Activated CD4-positive, alpha-beta T cell treated with anti-CD3 and anti-CD28 coated beads, Interleukin-2, amount 50 U/mL, for 24 hours (primary cell): ENCODE measurements around the gene BST1.

Experiments used
- DNase-seq, 2 donors: peaks; one replicate each; pipeline ENCODE4 v3.0.0-alpha.2; 2020; ENCODE audit warnings: low read depth in 1 of 2, low spot score in 1 of 2

Gene BST1, protein sequence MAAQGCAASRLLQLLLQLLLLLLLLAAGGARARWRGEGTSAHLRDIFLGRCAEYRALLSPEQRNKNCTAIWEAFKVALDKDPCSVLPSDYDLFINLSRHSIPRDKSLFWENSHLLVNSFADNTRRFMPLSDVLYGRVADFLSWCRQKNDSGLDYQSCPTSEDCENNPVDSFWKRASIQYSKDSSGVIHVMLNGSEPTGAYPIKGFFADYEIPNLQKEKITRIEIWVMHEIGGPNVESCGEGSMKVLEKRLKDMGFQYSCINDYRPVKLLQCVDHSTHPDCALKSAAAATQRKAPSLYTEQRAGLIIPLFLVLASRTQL

GRCh38 chr4:15702941-15703403 is at the start of gene BST1:
BST1 (plus strand) TSS chr4:15703065; CDS start chr4:15703145, 80 bp downstream.
- peak; percentile 17 to 25 for DNase-seq

GRCh38 chr4:15653420-15653819 is 49.4 kb upstream of the BST1 start:
- DNase-seq, result no peak

DNA sequence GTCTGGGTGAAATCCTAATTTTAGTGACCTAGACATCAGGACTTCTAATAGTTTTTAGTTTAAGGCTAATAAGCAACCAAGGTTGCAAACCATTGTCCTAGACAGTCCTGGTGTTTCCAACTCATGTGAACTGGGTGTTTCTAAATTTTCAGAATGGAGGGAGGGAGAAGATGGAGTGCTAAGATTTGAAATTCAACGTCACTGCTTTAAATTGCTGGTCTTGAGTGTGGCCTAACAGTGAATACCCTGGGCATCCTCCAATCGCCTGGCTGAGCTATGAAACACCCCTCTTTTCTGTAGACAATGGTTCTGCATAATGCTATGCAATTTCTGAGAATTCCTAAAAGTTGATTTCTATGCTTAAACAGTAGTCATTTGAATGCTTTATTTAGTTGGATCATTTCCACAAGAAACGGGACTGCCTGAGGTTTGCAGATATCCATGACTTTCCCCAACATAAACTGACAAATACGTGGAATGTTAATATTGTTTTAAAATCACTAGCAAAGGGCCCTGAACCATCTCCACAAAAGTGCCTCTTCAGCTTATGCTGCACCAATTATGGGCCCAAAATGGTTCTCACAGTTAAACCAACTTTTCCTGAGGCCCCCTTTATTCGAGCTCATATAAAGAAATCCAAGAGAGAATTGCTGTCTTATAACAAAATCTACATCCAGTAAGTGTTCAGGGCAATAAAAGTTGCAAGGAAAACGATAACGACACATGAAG is 48.8 kb upstream of the BST1 start:
- DNase-seq, result no peak

- DNase-seq, result peak; percentile 16 to 32
Observed at GRCh38 chr4:15654593-15655222, 48.2 kb upstream of the BST1 start.

DNA sequence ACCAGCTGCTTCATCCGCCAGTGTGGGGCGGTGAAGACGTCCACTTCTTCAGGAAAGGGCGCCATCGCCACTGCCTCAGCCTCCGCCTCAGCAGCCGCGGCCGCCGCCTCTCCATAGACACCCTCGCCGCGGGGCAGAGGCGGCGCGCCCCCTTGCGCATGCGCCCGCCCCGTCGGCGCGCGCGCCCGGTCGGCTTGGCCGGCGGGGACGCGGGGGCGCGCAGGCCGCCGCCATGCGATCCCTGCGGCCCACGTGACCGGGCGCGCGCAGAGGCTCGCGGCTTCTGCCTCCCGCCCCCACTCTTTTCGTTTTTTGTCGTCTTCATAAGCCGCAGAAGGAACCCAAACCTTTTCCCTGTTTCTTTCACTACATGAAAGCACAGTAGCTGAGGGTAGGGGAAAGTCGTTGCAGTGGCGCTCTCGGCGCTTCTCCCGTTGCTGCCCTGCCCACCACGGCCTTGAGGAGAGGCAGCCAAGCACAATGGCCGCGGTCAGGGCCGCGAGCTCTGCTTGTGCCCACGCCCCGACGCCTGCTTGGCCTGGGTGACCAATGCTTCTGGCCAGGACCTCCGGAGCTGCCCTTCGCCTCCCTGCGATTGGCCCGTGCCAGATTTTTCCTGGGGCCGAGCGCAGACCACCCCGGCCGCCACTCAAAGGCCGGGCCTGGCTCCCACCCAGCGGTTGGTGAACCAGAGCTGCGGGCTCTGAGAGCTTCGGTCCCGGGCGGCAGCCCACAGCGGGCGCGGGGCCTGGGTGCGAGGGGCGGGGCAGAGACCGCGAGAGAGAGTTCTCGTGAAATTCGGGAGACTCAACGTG is 47.4 kb upstream of the BST1 start, which contains the start of gene FBXL5:
FBXL5 (minus strand) TSS at position 135 of the 815 bp plus-strand sequence; CDS start at position 65, 70 bp downstream.
- peak; percentile 67 to 77 for DNase-seq

- no peak for DNase-seq
Observed at GRCh38 chr4:15656038-15656470, 46.8 kb upstream of the BST1 start.

DNA sequence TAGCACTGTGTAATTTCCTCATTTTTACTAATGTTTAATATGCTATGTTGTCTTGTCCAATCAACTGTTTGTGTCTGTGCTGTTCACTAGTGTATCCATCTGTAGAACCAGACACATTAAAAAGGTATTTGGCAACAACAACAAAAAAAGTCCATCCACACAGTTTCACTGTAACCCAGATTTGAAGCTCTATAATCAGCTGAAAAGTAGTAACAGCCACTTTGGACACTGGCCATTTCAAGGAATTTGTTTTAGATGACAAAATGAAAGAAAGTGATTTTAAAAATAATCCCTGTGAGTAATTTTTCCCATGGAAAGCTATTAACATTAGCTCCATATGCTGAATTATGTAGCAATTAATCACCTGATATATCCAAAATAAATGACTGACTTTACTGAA is 45.5 kb upstream of the BST1 start:
- DNase-seq, result no peak

- DNase-seq, result no peak
Observed at GRCh38 chr4:15658136-15658770, 44.6 kb upstream of the BST1 start.

DNA sequence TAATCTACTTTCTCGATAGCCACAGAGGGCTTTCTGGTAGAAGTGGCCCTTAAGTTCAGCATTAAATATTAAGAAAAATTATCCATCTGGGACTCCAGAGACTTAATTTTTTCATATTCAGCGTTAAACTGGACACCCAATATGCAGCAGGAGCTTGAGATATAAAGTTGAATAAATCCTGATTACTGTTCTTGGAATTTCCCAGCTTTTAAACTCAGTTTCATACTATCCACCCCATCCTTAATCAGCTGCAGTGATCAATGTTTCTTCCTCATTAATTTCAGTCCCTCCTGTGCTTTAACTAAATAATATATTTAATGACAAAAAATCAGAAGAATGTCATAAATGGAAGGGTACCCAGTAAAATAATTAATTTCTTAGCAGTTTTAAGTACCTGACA is 44.1 kb upstream of the BST1 start:
- no peak for DNase-seq

DNA sequence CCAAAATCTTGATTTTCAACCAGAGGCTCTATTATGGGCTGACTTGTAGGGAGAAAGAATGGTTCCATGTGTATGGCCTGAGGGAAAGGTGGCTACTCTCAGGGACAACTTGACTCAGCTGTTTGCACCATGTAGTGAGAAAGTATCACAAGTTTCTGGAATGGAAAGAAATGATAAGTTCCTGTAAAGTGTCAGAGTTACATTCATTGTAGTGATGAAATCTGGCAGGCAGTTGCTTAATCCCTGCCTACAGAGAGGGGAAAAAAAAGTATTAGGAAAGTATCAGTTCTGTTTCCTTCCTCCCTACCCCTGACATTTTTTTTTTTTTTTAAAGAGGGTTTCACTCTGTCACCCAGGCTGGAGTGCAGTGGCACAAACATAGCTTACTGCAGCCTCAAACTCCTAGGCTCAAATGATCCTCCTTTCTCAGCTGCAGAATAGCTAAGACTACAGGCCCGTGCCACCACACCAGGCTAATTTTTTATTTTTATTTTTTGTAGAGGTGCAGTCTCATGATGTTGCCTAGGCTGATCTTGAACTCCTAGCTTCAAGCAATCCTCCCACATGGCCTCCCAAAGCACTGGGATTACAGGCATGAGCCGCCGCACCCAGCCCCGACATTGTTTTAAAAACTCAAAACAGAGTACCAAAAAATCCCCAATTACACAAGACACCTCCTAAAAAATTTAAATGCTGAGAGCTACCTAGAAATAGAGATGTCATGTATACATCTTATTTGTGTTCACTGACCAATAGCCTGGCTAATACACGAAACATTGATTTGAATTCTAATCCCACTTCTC is 42.9 kb upstream of the BST1 start:
- no peak for DNase-seq

GRCh38 chr4:15665753-15666365 is 37.0 kb upstream of the BST1 start:
- DNase-seq, result no peak

GRCh38 chr4:15667006-15667405 is 35.9 kb upstream of the BST1 start:
- DNase-seq, result no peak

DNA sequence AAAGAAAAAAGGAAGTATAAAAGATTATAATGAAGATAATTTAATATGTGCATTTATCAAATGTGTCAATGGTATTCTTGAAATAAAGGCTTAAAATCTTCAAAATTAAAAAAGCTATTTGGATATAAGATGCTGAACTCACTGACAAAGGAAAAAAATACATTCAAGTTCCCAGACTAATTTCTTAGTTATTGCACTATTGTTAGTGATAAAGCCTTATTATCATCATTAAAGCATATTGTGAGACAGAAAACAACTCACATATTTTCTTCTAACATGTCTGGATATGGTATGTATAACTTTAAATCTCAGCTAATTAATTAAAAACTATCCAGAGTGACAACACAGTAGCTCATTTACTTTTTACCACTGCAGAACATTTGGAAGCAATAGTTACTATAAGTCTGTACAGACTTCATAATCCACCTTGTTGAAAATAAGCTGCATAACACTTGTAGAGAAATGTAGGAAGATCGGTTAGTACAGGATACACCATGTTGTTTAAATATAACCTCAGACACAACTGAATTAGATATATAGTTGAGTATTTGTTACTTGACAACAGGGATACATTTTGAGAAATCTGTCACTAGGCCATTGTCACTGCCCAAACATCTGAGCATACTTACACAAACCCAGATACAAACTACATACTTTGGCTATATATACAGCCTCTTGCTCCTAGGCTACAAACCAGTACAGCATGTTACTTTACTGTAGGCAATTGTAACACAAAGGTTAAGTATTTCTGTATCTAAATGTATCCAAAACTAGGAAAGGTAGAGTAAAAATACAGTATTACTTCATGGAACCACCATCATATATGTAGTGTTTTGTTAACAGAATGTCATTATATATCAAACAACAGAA is 34.1 kb upstream of the BST1 start:
- DNase-seq, result no peak

DNA sequence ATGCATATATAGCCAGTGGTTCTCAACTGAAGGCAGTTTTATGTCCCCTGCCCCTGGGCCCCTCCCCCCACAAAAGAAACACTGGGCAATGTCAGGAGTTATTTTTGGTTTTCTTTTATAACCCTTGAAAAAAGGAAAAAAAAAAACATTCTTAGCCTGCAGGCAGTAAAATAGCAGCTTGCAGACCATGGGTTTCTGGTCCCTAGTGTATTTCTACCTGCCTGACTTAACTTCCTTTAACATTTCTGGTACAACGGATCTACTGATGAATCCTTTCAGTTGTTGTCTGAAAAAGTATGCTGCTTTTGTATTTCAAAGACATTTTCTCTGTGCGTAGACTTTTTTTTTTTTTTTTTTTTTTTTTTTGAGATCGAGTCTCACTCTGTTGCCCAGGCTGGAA is 32.3 kb upstream of the BST1 start:
- no peak for DNase-seq

- DNase-seq, result no peak
Observed at GRCh38 chr4:15672101-15672500, 30.8 kb upstream of the BST1 start.

DNA sequence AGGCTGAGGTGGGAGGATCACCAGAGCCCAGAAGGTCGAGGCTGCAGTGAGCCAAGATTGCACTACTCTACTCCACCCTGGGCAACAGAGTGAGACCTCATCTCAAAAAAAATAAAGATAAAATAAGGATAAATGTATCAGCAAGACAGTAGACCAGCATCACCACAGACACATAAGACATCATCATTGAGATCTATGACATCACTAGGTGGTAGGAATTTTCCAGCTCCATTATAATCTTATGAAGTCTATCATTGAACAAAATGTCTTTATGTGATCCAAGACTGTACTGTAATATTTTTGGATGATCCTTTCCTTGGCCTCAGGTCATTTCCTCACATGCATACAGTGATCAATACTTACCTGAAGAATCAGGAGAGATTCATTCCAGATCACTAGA is 29.5 kb upstream of the BST1 start:
- DNase-seq, result no peak

DNA sequence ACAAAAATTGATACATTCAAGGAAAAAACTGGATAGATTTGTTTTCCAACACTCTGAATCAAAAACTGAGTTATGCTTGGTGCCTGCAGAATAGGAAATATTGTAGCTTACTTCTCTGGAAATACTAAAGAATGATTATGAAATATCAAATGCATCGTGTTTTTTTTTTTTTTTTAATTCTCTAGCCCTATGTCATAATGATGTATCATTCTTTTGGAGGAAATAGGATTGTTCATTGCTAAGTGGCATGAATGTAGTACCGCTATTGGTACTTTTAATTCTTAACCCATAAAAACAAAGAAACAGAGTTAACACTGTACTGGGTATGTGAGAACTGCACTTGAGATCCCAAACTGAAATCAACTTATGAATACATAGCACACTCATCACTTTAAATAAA is 28.8 kb upstream of the BST1 start:
- DNase-seq, result no peak

GRCh38 chr4:15674926-15675325 is 27.9 kb upstream of the BST1 start:
- no peak for DNase-seq
